ENCODE measurements around the gene ERGIC3. TPM values are rescaled to one million over a fixed set of nuclear protein-coding genes. Genes with fewer than 3 reads are reported as not detected.

ERGIC3 gene
- total and polyA plus RNA-seq, 2 donors (not counting 1 experiment from before 2014, with no cell fraction given), result 191 to 254 TPM

- H3K27ac ChIP-seq (ENCODE audit: low read length in 2 of 2), result no peak overlapping the region
- H4K20me1 ChIP-seq (ENCODE audit: control insufficient read depth, insufficient read depth, low read length, poor library complexity, severe bottlenecking), result no peaks in the 10 kb centered on the region
- no peak overlapping the region for H2AFZ ChIP-seq (ENCODE audit: insufficient read depth, low read depth, low read length, poor library complexity, severe bottlenecking)
- ChIA-PET POLR2A (no interaction called here), CTCF (no interaction called here)
- peaks cover 0 to 14% (median 7%) of the 10 kb centered on the region in 3 donors for H3K9me3 ChIP-seq (ENCODE audit: control extremely low read depth in 1 of 3, control insufficient read depth in 2 of 3, insufficient read depth in 1 of 3, low read length in 2 of 3)
- no peak overlapping the region for H3K4me3 ChIP-seq (ENCODE audit: control extremely low read depth in 1 of 5, extremely low read depth in 1 of 5, insufficient read depth in 1 of 5, low read depth in 2 of 5, low read length in 4 of 5)
- WGBS (ENCODE audit: insufficient coverage), result 95% methylated on average over 7 of the region's 7 CpGs
- intact Hi-C loops (cut with micrococcal nuclease), result no loop called here
- peaks cover 0 to 8% (median 0%) of the 10 kb centered on the region in 4 experiments for H3K27me3 ChIP-seq (replicated peaks in 1 of 4; ENCODE audit: control extremely low read depth in 1 of 4, control insufficient read depth in 3 of 4, insufficient read depth in 4 of 4, low read length in 3 of 4)
- Mint-ChIP-seq H3K4me1 (no peaks in the 10 kb centered on the region), H3K4me3 (no peak overlapping the region), H3K27me3 (peaks cover 5% of the 10 kb centered on the region), H3K27ac (no peak overlapping the region), H3K9me3 (ENCODE audit: insufficient read depth) (peaks cover 4% of the 10 kb centered on the region)
- no peak overlapping the region for H3K9ac ChIP-seq (ENCODE audit: low read length)
- H3K79me2 ChIP-seq (ENCODE audit: control insufficient read depth, insufficient read depth, low read length), result no peaks in the 10 kb centered on the region
- no peaks in the 10 kb centered on the region for H3K36me3 ChIP-seq (replicated peaks in 1 of 2; ENCODE audit: control extremely low read depth in 1 of 2, control insufficient read depth in 1 of 2, extremely low read depth in 1 of 2, insufficient read depth in 2 of 2, low read length in 1 of 2)
- ATAC-seq (ENCODE audit: low read depth), result no peak
- no peaks in the 10 kb centered on the region for H3K4me1 ChIP-seq (ENCODE audit: control insufficient read depth in 2 of 2, insufficient read depth in 2 of 2, low read length in 2 of 2)
- no peak for DNase-seq
- H3K4me2 ChIP-seq (replicated peaks; ENCODE audit: low read depth, low read length, poor library complexity, severe bottlenecking), result no peak overlapping the region
- TF ChIP-seq CTCF (IDR thresholded peaks at IDR 0.05), result no peak
- no peak for TF ChIP-seq EZH2 (IDR thresholded peaks at IDR 0.05; ENCODE audit: borderline replicate concordance, insufficient read depth, low read depth, low read length, poor library complexity, severe bottlenecking)
Measured at GRCh38 chr20:35582131-35582530, 40.3 kb downstream of the ERGIC3 start.

GRCh38 chr20:35582741-35583404 is 41.0 kb downstream of the ERGIC3 start:
- ChIA-PET POLR2A (no interaction called here), CTCF (no interaction called here)
- Histone ChIP-seq H3K9ac (ENCODE audit: low read length) (no peak overlapping the region), H3K4me1 (ENCODE audit: control insufficient read depth in 2 of 2, insufficient read depth in 2 of 2, low read length in 2 of 2) (no peaks in the 10 kb centered on the region), H3K4me3 (ENCODE audit: control extremely low read depth in 1 of 5, extremely low read depth in 1 of 5, insufficient read depth in 1 of 5, low read depth in 2 of 5, low read length in 4 of 5) (no peak overlapping the region), H3K79me2 (ENCODE audit: control insufficient read depth, insufficient read depth, low read length) (no peaks in the 10 kb centered on the region), H3K4me2 (replicated peaks; ENCODE audit: low read depth, low read length, poor library complexity, severe bottlenecking) (no peak overlapping the region), H3K27me3 (replicated peaks in 1 of 4; ENCODE audit: control extremely low read depth in 1 of 4, control insufficient read depth in 3 of 4, insufficient read depth in 4 of 4, low read length in 3 of 4) (peaks cover 0 to 8% (median 0%) of the 10 kb centered on the region in 4 experiments), H3K36me3 (replicated peaks in 1 of 2; ENCODE audit: control extremely low read depth in 1 of 2, control insufficient read depth in 1 of 2, extremely low read depth in 1 of 2, insufficient read depth in 2 of 2, low read length in 1 of 2) (no peaks in the 10 kb centered on the region), H3K9me3 (ENCODE audit: control extremely low read depth in 1 of 3, control insufficient read depth in 2 of 3, insufficient read depth in 1 of 3, low read length in 2 of 3) (peaks cover 0 to 14% (median 7%) of the 10 kb centered on the region in 3 donors), H3K27ac (ENCODE audit: low read length in 2 of 2) (no peak overlapping the region), H4K20me1 (ENCODE audit: control insufficient read depth, insufficient read depth, low read length, poor library complexity, severe bottlenecking) (no peaks in the 10 kb centered on the region), H2AFZ (ENCODE audit: insufficient read depth, low read depth, low read length, poor library complexity, severe bottlenecking) (no peak overlapping the region)
- DNase-seq (no peak), ATAC-seq (ENCODE audit: low read depth) (no peak)
- Mint-ChIP-seq H3K4me3 (no peak overlapping the region), H3K27ac (no peak overlapping the region), H3K4me1 (no peaks in the 10 kb centered on the region), H3K27me3 (peaks cover 5% of the 10 kb centered on the region), H3K9me3 (ENCODE audit: insufficient read depth) (peaks cover 4% of the 10 kb centered on the region)
- TF ChIP-seq EZH2 (IDR thresholded peaks at IDR 0.05; ENCODE audit: borderline replicate concordance, insufficient read depth, low read depth, low read length, poor library complexity, severe bottlenecking), result no peak
- no peak for TF ChIP-seq CTCF (IDR thresholded peaks at IDR 0.05)
- intact Hi-C loops (cut with micrococcal nuclease), result no loop called here
- WGBS (ENCODE audit: insufficient coverage), result 85% methylated on average over 9 of the region's 12 CpGs
